ENCODE measurements around the gene TANC1.

The TANC1 gene

GRCh38 chr2:158928515-158928914 lies 39.9 kb upstream of the TANC1 start:
- TF ChIP-seq, protein P1, sequence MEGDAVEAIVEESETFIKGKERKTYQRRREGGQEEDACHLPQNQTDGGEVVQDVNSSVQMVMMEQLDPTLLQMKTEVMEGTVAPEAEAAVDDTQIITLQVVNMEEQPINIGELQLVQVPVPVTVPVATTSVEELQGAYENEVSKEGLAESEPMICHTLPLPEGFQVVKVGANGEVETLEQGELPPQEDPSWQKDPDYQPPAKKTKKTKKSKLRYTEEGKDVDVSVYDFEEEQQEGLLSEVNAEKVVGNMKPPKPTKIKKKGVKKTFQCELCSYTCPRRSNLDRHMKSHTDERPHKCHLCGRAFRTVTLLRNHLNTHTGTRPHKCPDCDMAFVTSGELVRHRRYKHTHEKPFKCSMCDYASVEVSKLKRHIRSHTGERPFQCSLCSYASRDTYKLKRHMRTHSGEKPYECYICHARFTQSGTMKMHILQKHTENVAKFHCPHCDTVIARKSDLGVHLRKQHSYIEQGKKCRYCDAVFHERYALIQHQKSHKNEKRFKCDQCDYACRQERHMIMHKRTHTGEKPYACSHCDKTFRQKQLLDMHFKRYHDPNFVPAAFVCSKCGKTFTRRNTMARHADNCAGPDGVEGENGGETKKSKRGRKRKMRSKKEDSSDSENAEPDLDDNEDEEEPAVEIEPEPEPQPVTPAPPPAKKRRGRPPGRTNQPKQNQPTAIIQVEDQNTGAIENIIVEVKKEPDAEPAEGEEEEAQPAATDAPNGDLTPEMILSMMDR (IDR thresholded peaks at IDR 0.05; ENCODE audit: borderline replicate concordance, insufficient read depth, low read depth, low read length): no peak
- H3K4me3 ChIP-seq (ENCODE audit: low read depth, low read length): no peak overlapping the region

GRCh38 chr2:158928965-158929364 lies 39.5 kb upstream of the TANC1 start:
- no peak overlapping the region for H3K4me3 ChIP-seq (ENCODE audit: low read depth, low read length)
- TF ChIP-seq, protein P1 (IDR thresholded peaks at IDR 0.05; ENCODE audit: borderline replicate concordance, insufficient read depth, low read depth, low read length): no peak

DNA sequence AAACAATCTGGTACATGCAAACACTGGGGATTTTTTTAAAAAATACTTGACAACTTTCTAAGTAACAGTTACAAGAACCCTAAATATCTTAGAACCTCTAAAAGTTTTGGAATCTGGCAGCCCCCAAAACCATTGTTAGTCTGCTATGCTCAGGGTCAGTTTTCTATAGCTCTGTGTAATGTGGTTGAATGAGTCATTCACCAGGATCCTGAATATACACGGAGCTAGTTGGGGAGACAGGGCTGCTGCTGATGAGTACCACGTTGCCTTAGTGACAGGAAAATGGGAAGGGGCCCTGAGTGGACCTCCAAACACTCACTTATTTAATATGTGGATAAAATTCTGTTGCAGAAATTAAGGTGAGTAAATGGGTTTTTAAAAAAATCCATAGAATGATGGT lies 36.9 kb upstream of the TANC1 start:
- H3K4me3 ChIP-seq (ENCODE audit: low read depth, low read length): no peak overlapping the region
- TF ChIP-seq, protein P1 (IDR thresholded peaks at IDR 0.05; ENCODE audit: borderline replicate concordance, insufficient read depth, low read depth, low read length): no peak

- no peak overlapping the region for H3K4me3 ChIP-seq (ENCODE audit: low read depth, low read length)
- TF ChIP-seq, protein P1 (IDR thresholded peaks at IDR 0.05; ENCODE audit: borderline replicate concordance, insufficient read depth, low read depth, low read length): no peak
Measured at GRCh38 chr2:158932131-158932645, 36.3 kb upstream of the TANC1 start.

GRCh38 chr2:158934170-158934569 lies 34.3 kb upstream of the TANC1 start:
- TF ChIP-seq, protein P1 (IDR thresholded peaks at IDR 0.05; ENCODE audit: borderline replicate concordance, insufficient read depth, low read depth, low read length): no peak

GRCh38 chr2:158935617-158936016 lies 32.8 kb upstream of the TANC1 start:
- no peak overlapping the region for H3K4me3 ChIP-seq (ENCODE audit: low read depth, low read length)
- TF ChIP-seq, protein P1 (IDR thresholded peaks at IDR 0.05; ENCODE audit: borderline replicate concordance, insufficient read depth, low read depth, low read length): no peak

More at GRCh38 chr2:158934170-158934569, 34.3 kb upstream of the TANC1 start:
- no peak overlapping the region for H3K4me3 ChIP-seq (ENCODE audit: low read depth, low read length)

DNA sequence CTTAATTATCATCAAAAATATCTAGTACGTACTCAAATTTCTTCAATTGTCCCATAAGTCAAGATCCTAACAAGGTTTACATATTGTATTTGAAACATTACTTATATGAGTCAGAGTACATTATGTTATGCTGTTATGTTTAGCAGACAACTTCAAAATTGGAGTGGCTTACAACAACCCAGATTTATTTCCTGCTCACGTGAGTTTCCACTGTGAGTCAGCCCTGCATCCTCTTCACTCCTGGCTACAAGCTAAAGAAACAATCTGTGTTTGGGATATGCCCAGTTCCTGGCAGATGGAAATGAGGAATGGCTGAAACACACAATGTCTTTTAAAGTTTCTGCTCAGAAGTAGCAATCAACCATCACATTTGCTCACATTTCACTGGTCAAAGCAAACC lies 31.5 kb upstream of the TANC1 start:
- TF ChIP-seq, protein P1 (IDR thresholded peaks at IDR 0.05; ENCODE audit: borderline replicate concordance, insufficient read depth, low read depth, low read length): no peak
- H3K4me3 ChIP-seq (ENCODE audit: low read depth, low read length): no peak overlapping the region

All from GM12875 (cell line).